NCI-H1436 (cell line): ENCODE results near the gene MARF1.
"Not testable (repeated sequence)": the region's sequence is repeated elsewhere in the genome, so short reads cannot be mapped to it uniquely, and the experiment has no call there.

Source experiments
- DNase-seq: peaks from one replicate; lab custom pipeline; 2025; lab: John Stamatoyannopoulos, UW

MARF1 gene

GRCh38 chr16:15618392-15618791 lies 24.6 kb downstream of the MARF1 start:
- DNase-seq, result no peak

GRCh38 chr16:15617901-15618300 lies 25.1 kb downstream of the MARF1 start:
- DNase-seq, result no peak

- DNase-seq, result no peak
Measured at GRCh38 chr16:15616475-15617165, 26.3 kb downstream of the MARF1 start.

- DNase-seq, result no peak
Measured at GRCh38 chr16:15616012-15616411, 26.9 kb downstream of the MARF1 start.

- no peak for DNase-seq
Measured at GRCh38 chr16:15613676-15614075, 29.3 kb downstream of the MARF1 start.

- no peak for DNase-seq
Measured at GRCh38 chr16:15611610-15612009, 31.3 kb downstream of the MARF1 start.

- no peak for DNase-seq
Measured at GRCh38 chr16:15610369-15610871, 32.5 kb downstream of the MARF1 start.

GRCh38 chr16:15609286-15609649 lies 33.7 kb downstream of the MARF1 start:
- no peak for DNase-seq

- DNase-seq, result no peak
Measured at GRCh38 chr16:15608398-15609285, 34.3 kb downstream of the MARF1 start.

- no peak for DNase-seq
Measured at GRCh38 chr16:15607700-15608396, 35.1 kb downstream of the MARF1 start.

- DNase-seq, result not testable (repeated sequence)
Measured at GRCh38 chr16:15607221-15607699, 35.7 kb downstream of the MARF1 start.

GRCh38 chr16:15606518-15607220 lies 36.3 kb downstream of the MARF1 start:
- no peak for DNase-seq

GRCh38 chr16:15605839-15606517 lies 37.0 kb downstream of the MARF1 start:
- DNase-seq, result no peak

- no peak for DNase-seq
Measured at GRCh38 chr16:15604460-15605440, 38.2 kb downstream of the MARF1 start.

GRCh38 chr16:15602285-15603044 lies 40.5 kb downstream of the MARF1 start:
- DNase-seq, result no peak

- no peak for DNase-seq
Measured at GRCh38 chr16:15601212-15601879, 41.6 kb downstream of the MARF1 start.

- DNase-seq, result no peak
Measured at GRCh38 chr16:15599303-15600070, 43.5 kb downstream of the MARF1 start.
